GM23338 (cell line): ENCODE data around the gene SLC25A13. TPM values are rescaled to one million over a fixed set of nuclear protein-coding genes. Genes with fewer than 3 reads are reported as not detected.

Experiments used
- ATAC-seq: fragments of 200-7000 bp; cut with Tn5 transposase; 3 replicates; pipeline ENCODE4 v1.9.1; 2020
- DNase-seq: peaks from one replicate; pipeline ENCODE4 v3.0.0-alpha.2; 2015; ENCODE audit warnings: low spot score
- H2AFZ ChIP-seq: fragments of 200-600 bp; sonication (generic); 2 replicates; pipeline ENCODE4 v1.8.0; 2016; ENCODE audit warnings: antibody characterized with exemption, mild to moderate bottlenecking, moderate library complexity
- H3F3A ChIP-seq: fragments of 200-600 bp; sonication (generic); replicated peaks from 2 replicates; pipeline ENCODE4 v1.8.0; 2017; ENCODE audit warnings: antibody characterized with exemption, mixed run types, low read depth
- H3K27ac ChIP-seq: fragments of 200-600 bp; sonication (generic); 2 replicates; pipeline ENCODE4 v1.6.1; 2016; ENCODE audit warnings: low read depth
- H3K27me3 ChIP-seq: fragments of 200-600 bp; sonication (generic); 2 replicates; pipeline ENCODE4 v1.8.0; 2016; ENCODE audit warnings: mild to moderate bottlenecking, mixed run types, moderate library complexity; ENCODE audit not compliant: insufficient read depth
- H3K36me3 ChIP-seq: fragments of 200-600 bp; sonication (generic); 2 replicates; pipeline ENCODE4 v1.8.0; 2016; ENCODE audit warnings: mild to moderate bottlenecking; ENCODE audit not compliant: insufficient read depth
- H3K4me1 ChIP-seq: fragments of 200-600 bp; sonication (generic); 2 replicates; pipeline ENCODE4 v1.8.0; 2016; ENCODE audit warnings: mild to moderate bottlenecking, moderate library complexity; ENCODE audit not compliant: insufficient read depth
- H3K4me2 ChIP-seq: fragments of 200-600 bp; sonication (generic); 2 replicates; pipeline ENCODE4 v1.7.1; 2017; ENCODE audit warnings: mixed run types
- H3K4me3 ChIP-seq: fragments of 200-600 bp; sonication (generic); 2 replicates; pipeline ENCODE4 v1.6.1; 2016; ENCODE audit warnings: mixed run types
- H3K79me2 ChIP-seq: fragments of 200-600 bp; sonication (generic); replicated peaks from 2 replicates; pipeline ENCODE4 v1.8.0; 2017; ENCODE audit warnings: mild to moderate bottlenecking; ENCODE audit not compliant: insufficient read depth
- H3K9me2 ChIP-seq: fragments of 200-600 bp; sonication (generic); 2 replicates; pipeline ENCODE4 v1.8.0; 2017; ENCODE audit not compliant: insufficient read depth
- H4K20me1 ChIP-seq: fragments of 200-600 bp; sonication (generic); replicated peaks from 2 replicates; pipeline ENCODE4 v1.8.0; 2017; ENCODE audit warnings: mild to moderate bottlenecking; ENCODE audit not compliant: insufficient read depth
- H3K27ac Mint-ChIP-seq: 2 replicates; pipeline ENCODE4 v1.8.0; 2020; ENCODE audit warnings: inconsistent platforms, mild to moderate bottlenecking, moderate library complexity, mixed read lengths
- H3K27me3 Mint-ChIP-seq: 3 replicates; pipeline ENCODE4 v1.8.0; 2022; ENCODE audit warnings: low read depth, mild to moderate bottlenecking, moderate library complexity, mixed read lengths, inconsistent platforms; ENCODE audit not compliant: insufficient read depth, poor library complexity
- H3K36me3 Mint-ChIP-seq: 3 replicates; pipeline ENCODE4 v1.8.0; 2021; ENCODE audit warnings: low read depth, mild to moderate bottlenecking, inconsistent platforms, moderate library complexity, mixed read lengths
- H3K4me1 Mint-ChIP-seq: 3 replicates; pipeline ENCODE4 v1.8.0; 2020; ENCODE audit warnings: mild to moderate bottlenecking, inconsistent platforms, mixed read lengths
- H3K4me3 Mint-ChIP-seq: 3 replicates; pipeline ENCODE4 v1.8.0; 2021; ENCODE audit warnings: moderate library complexity, mild to moderate bottlenecking, inconsistent platforms, mixed read lengths
- H3K9me3 Mint-ChIP-seq: 3 replicates; pipeline ENCODE4 v1.8.0; 2020; ENCODE audit warnings: moderate library complexity, mild to moderate bottlenecking, inconsistent platforms, mixed read lengths
- CREB1 ChIP-seq: fragments of 250-450 bp; sonication (Bioruptor Pico); IDR thresholded peaks from 2 replicates; pipeline ENCODE4 v1.5.0; 2020; ENCODE audit warnings: low read depth, mild to moderate bottlenecking, moderate library complexity
- CTCF ChIP-seq, 2 experiments: fragments of 200-600 bp in 1 of 2; sonication (generic) in 1 of 2; conservative IDR thresholded peaks; 2 replicates each; pipeline versions ENCODE4 v1.5.1 to v1.6.1; 2016 to 2017; ENCODE audit warnings: antibody characterized with exemption in 2 of 2, low read depth in 2 of 2, mild to moderate bottlenecking in 2 of 2, moderate library complexity in 1 of 2
- ETS1 ChIP-seq: IDR thresholded peaks from 2 replicates; pipeline ENCODE4 v1.6.1; 2016; ENCODE audit warnings: antibody characterized with exemption
- EZH2 ChIP-seq: fragments of 200-600 bp; sonication (generic); IDR thresholded peaks from one replicate; pipeline ENCODE4 v1.8.0; 2017; ENCODE audit warnings: antibody characterized with exemption, mild to moderate bottlenecking, low read depth; ENCODE audit not compliant: unreplicated experiment
- EZH2phosphoT487 ChIP-seq: fragments of 200-600 bp; sonication (generic); IDR thresholded peaks from one replicate; pipeline ENCODE4 v1.8.1; 2018; ENCODE audit warnings: antibody characterized with exemption; ENCODE audit not compliant: unreplicated experiment
- JUNB ChIP-seq: IDR thresholded peaks from one replicate; pipeline ENCODE4 v1.6.1; 2016; ENCODE audit warnings: antibody characterized with exemption; ENCODE audit not compliant: unreplicated experiment
- NANOG ChIP-seq: IDR thresholded peaks from 2 replicates; pipeline ENCODE4 v1.6.1; 2016; ENCODE audit warnings: antibody characterized with exemption, borderline replicate concordance
- POLR2AphosphoS5 ChIP-seq: IDR thresholded peaks from 2 replicates; pipeline ENCODE4 v1.6.1; 2016; ENCODE audit warnings: antibody characterized with exemption, low read depth
- STAT1 ChIP-seq: IDR thresholded peaks from one replicate; pipeline ENCODE4 v1.6.1; 2016; ENCODE audit warnings: antibody characterized with exemption; ENCODE audit not compliant: unreplicated experiment
- ZNF114 ChIP-seq: fragments of 250-450 bp; sonication (Bioruptor Pico); IDR thresholded peaks from 2 replicates; pipeline ENCODE4 v1.5.0; 2020; ENCODE audit warnings: mild to moderate bottlenecking, moderate library complexity
- ZNF331 ChIP-seq: fragments of 250-450 bp; sonication (Bioruptor Pico); IDR thresholded peaks from 2 replicates; pipeline ENCODE4 v1.5.0; 2020; ENCODE audit warnings: low read depth, mild to moderate bottlenecking, moderate library complexity
- ZNF462 ChIP-seq: fragments of 250-450 bp; sonication (Bioruptor Pico); IDR thresholded peaks from 2 replicates; pipeline ENCODE4 v1.5.0; 2020; ENCODE audit warnings: mild to moderate bottlenecking, moderate library complexity
- polyA plus RNA-seq: library from polyadenylated mRNA; unstranded; fragments of >200 nt; fragmentation: Nextera tagmentation; extraction: Ambion mirVana; gene quantifications from 2 replicates; pipeline ENCODE4 v1.2.1, GENCODE V29; 2016
- total RNA-seq: library from RNA; depleted of rRNA; stranded (reverse); fragments of >200 nt; shearing (Covaris generic); gene quantifications from 2 replicates; pipeline ENCODE4 v1.2.3, GENCODE V29; 2014

Gene SLC25A13
- total and polyA plus RNA-seq, 2 experiments from 2014 or later: 51.1 to 84.6 TPM

- DNase-seq: no peak
- Mint-ChIP-seq H3K9me3 (no peaks in the 10 kb centered on the region), H3K27ac (no peak overlapping the region), H3K4me3 (no peak overlapping the region), H3K27me3 (no peaks in the 10 kb centered on the region), H3K4me1 (no peaks in the 10 kb centered on the region), H3K36me3 (no peaks in the 10 kb centered on the region)
- no peaks in the 10 kb centered on the region for H3K9me2 ChIP-seq
- TF ChIP-seq ETS1 (no peak), ZNF331 (no peak)
- H4K20me1 ChIP-seq: no peaks in the 10 kb centered on the region
- no peak overlapping the region for H3K27ac ChIP-seq
- no peaks in the 10 kb centered on the region for H3K36me3 ChIP-seq
- no peaks in the 10 kb centered on the region for H3K79me2 ChIP-seq
- H3K27me3 ChIP-seq: no peaks in the 10 kb centered on the region
- no peak overlapping the region for H3K4me3 ChIP-seq
- no peak overlapping the region for H3K4me2 ChIP-seq
- no peak overlapping the region for H2AFZ ChIP-seq
- no peaks in the 10 kb centered on the region for H3F3A ChIP-seq
- no peak for ATAC-seq
- no peaks in the 10 kb centered on the region for H3K4me1 ChIP-seq
Observed at GRCh38 chr7:96085953-96086352, 235.9 kb downstream of the SLC25A13 start.

GRCh38 chr7:96084881-96085553 is 236.9 kb downstream of the SLC25A13 start:
- no peak overlapping the region for H2AFZ ChIP-seq
- no peaks in the 10 kb centered on the region for H3K27me3 Mint-ChIP-seq
- no peak for DNase-seq
- H3K4me1 ChIP-seq: no peaks in the 10 kb centered on the region
- no peaks in the 10 kb centered on the region for H3K36me3 Mint-ChIP-seq
- no peaks in the 10 kb centered on the region for H3K27me3 ChIP-seq
- no peaks in the 10 kb centered on the region for H3K4me1 Mint-ChIP-seq
- ATAC-seq: no peak
- no peaks in the 10 kb centered on the region for H3F3A ChIP-seq
- no peaks in the 10 kb centered on the region for H3K79me2 ChIP-seq
- no peaks in the 10 kb centered on the region for H4K20me1 ChIP-seq
- H3K9me3 Mint-ChIP-seq: no peaks in the 10 kb centered on the region
- no peak overlapping the region for H3K4me3 Mint-ChIP-seq
- H3K27ac ChIP-seq: no peak overlapping the region
- H3K4me2 ChIP-seq: no peak overlapping the region
- no peaks in the 10 kb centered on the region for H3K36me3 ChIP-seq
- H3K9me2 ChIP-seq: no peaks in the 10 kb centered on the region
- no peak overlapping the region for H3K27ac Mint-ChIP-seq
- no peak overlapping the region for H3K4me3 ChIP-seq
- TF ChIP-seq CTCF (conservative IDR thresholded peaks at IDR 0.05; ENCODE audit: low read depth in 2 of 2): no peak
- no peak for TF ChIP-seq POLR2AphosphoS5
- TF ChIP-seq EZH2: no peak
- no peak for TF ChIP-seq NANOG
- TF ChIP-seq EZH2phosphoT487: no peak
- TF ChIP-seq ETS1: no peak
- TF ChIP-seq JUNB: no peak
- no peak for TF ChIP-seq CREB1 (CRISPR knock-in tag)
- no peak for TF ChIP-seq ZNF462
- TF ChIP-seq ZNF331: no peak
- TF ChIP-seq ZNF114 (CRISPR knock-in tag): no peak
- TF ChIP-seq STAT1: no peak
